Natural killer cell treated with Interleukin-12 subunit alpha and Interleukin-12 subunit beta and Interleukin-15 and Interleukin-18, amount 100 ng/mL, for 72 hours (primary cell): ENCODE results near the gene DOCK3. TPM values are rescaled to one million over a fixed set of nuclear protein-coding genes. Genes with fewer than 3 reads are reported as not detected.
"Not testable (repeated sequence)": the region's sequence is repeated elsewhere in the genome, so short reads cannot be mapped to it uniquely, and the experiment has no call there.

Experiments
- ATAC-seq, 2 donors: fragments of 150-1000 bp; cut with Tn5 transposase in 1 of 2; sonication (Bioruptor Pico), chemical (Tn5 transposase) in 1 of 2; 2 replicates each; pipeline ENCODE4 v1.10.0; 2021
- DNase-seq: peaks from one replicate; pipeline ENCODE4 v3.0.0; 2022; ENCODE audit warnings: low spot score
- H3K27ac Mint-ChIP-seq, 2 donors: 1 replicate in 1 of 2; 2 replicates in 1 of 2; pipeline ENCODE4 v1.8.0; 2022; ENCODE audit warnings: mixed read lengths in 2 of 2, mild to moderate bottlenecking in 1 of 2, moderate library complexity in 1 of 2
- H3K27me3 Mint-ChIP-seq, 2 donors: 1 replicate in 1 of 2; 2 replicates in 1 of 2; pipeline ENCODE4 v1.8.0; 2022; ENCODE audit warnings: mixed read lengths in 2 of 2
- H3K36me3 Mint-ChIP-seq: one replicate; pipeline ENCODE4 v1.8.0; 2022; ENCODE audit warnings: mixed read lengths
- H3K4me1 Mint-ChIP-seq, 2 donors: 1 replicate in 1 of 2; 2 replicates in 1 of 2; pipeline ENCODE4 v1.8.0; 2022; ENCODE audit warnings: low read depth in 2 of 2, mixed read lengths in 2 of 2, mild to moderate bottlenecking in 1 of 2
- H3K4me3 Mint-ChIP-seq: one replicate; pipeline ENCODE4 v1.8.0; 2022; ENCODE audit warnings: mixed read lengths
- H3K9me3 Mint-ChIP-seq: 2 replicates; pipeline ENCODE4 v1.8.0; 2022; ENCODE audit warnings: mixed read lengths
- total RNA-seq, 2 donors: library from RNA; stranded (reverse); gene quantifications; one replicate each; pipeline ENCODE4 v1.2.3, GENCODE V29; 2022

The DOCK3 gene
- total RNA-seq, 2 donors from 2014 or later: 1.3 to 4.5 TPM

DNA sequence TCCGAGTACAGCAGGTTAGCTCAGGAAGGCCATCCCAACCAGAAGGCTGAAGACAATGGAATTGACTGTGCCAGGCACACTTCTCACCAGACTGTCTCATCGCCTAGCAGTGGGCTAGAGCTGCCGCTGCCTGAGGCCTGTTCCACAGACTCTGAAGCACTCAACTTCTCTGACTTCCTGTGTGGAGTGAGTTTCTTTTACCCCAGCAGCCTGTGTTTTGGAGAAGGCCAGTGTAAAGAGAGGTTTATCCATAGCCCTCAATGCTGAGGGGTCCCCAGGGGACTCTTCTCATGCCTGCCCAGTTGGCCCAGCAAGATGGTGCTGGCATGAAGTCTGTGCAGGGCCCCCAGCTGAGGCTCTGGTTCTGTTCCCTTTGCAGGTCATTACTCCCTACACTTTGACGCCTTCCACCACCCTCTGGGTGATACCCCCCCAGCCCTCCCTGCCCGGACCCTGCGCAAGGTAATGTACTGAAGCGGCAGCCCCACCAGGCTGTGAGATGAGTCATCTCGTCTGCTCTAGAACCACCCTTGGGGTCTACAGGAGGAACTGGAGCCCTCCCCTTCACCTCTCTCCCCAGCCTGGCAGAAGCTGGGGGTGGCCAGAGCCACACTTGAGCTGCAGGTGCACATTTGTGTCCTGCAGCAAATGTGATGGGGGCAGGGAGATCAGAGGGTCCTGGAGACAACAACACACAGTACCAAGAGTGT is 705.2 kb downstream of the DOCK3 start:
- Mint-ChIP-seq H3K4me3 (no peak overlapping the region), H3K9me3 (no peaks in the 10 kb centered on the region), H3K36me3 (peaks cover 6% of the 10 kb centered on the region), H3K27ac (no peak overlapping the region), H3K27me3 (no peaks in the 10 kb centered on the region), H3K4me1 (peaks cover 9 to 15% of the 10 kb centered on the region in 2 donors)
- ATAC-seq (no peak), DNase-seq (no peak)

DNA sequence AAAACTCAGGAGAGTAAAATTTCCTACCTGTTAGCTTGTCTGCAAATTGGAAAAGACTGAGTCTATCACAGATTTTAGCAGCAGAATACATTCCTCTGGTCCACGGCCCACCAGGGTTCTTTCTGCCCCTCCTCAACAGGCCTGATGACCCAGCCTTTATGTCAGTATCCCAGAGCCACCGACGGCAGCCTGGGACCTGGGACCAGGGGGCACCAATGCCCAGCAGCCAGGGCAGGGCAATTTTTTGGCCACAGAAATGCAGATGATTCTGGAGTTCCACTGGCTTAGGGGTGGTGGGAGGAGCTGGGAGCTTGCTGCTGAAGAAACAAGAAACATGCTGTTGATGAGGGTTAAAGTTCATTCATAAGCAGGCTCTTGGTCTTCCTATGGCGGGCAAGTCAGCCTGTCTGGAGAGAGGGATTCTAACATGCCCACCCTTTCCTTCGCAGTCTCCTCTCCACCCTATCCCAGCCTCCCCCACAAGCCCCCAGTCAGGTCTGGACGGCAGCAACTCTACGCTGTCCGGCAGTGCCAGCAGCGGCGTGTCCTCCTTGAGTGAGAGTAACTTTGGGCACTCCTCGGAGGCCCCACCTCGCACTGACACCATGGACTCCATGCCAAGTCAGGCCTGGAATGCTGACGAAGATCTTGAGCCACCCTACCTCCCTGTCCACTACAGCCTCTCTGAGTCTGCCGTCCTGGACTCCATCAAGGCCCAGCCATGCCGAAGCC is 706.0 kb downstream of the DOCK3 start:
- Mint-ChIP-seq H3K9me3 (no peaks in the 10 kb centered on the region), H3K36me3 (peaks cover 6% of the 10 kb centered on the region), H3K4me1 (peaks cover 12 to 18% of the 10 kb centered on the region in 2 donors), H3K27me3 (no peaks in the 10 kb centered on the region), H3K27ac (no peak overlapping the region), H3K4me3 (no peak overlapping the region)
- ATAC-seq: no peak
- no peak for DNase-seq

DNA sequence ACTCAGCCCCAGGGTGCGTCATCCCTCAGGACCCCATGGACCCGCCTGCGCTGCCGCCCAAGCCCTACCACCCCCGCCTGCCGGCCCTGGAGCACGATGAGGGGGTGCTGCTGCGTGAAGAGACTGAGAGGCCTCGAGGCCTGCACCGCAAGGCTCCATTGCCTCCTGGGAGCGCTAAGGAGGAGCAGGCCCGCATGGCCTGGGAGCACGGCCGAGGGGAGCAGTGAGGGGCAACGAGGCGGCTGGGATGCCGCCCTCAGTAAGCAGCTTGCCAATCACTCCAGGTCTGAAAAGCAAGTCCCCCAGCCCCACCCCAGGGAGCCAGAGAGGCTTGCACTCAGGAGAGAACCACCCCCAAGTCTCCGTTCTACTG is 706.6 kb downstream of the DOCK3 start:
- no peak for DNase-seq

DNA sequence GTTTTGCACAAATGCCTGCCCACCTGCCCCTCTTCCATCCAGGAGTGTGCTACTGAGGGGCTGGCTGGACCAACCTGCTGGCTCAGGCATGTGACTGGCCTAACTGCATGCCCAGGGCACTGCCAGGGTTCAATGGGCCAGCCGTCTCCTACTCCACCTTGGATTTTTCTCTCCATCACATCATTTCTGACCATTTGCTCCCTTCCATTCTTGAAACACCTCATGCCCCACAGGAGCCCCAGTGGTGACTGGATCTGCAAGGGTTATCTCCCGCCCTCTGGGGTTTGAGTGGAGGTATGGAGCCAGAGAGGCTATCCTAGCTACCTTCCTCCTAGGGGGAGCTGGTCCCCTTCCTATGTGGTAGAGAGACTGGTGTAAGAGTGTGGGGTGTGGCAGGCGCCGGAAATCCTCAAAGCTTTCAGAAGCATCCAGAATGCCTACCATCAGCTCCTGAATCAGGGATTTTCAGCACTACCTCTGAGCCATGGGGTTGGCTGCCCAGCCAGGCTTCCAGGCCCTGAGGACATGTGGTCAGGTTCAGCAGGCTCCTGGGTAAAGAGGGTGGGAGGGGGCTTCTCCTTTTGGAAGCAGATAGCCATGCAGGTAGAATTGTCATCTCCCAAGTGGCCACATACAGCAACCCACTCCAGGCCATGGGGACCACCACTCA is 707.5 kb downstream of the DOCK3 start:
- H3K27me3 Mint-ChIP-seq: no peaks in the 10 kb centered on the region
- ATAC-seq: no peak
- H3K4me3 Mint-ChIP-seq: no peak overlapping the region
- no peak overlapping the region for H3K27ac Mint-ChIP-seq
- no peak for DNase-seq
- peaks cover 24 to 29% of the 10 kb centered on the region in 2 donors for H3K4me1 Mint-ChIP-seq
- no peaks in the 10 kb centered on the region for H3K9me3 Mint-ChIP-seq
- H3K36me3 Mint-ChIP-seq: peaks cover 15% of the 10 kb centered on the region

More for the DNA sequence above, 706.6 kb downstream of the DOCK3 start:
- peaks cover 10% of the 10 kb centered on the region for H3K36me3 Mint-ChIP-seq
- H3K4me3 Mint-ChIP-seq: no peak overlapping the region
- no peak overlapping the region for H3K27ac Mint-ChIP-seq
- no peaks in the 10 kb centered on the region for H3K9me3 Mint-ChIP-seq
- no peak for ATAC-seq
- H3K4me1 Mint-ChIP-seq: peaks cover 18 to 23% of the 10 kb centered on the region in 2 donors
- H3K27me3 Mint-ChIP-seq: no peaks in the 10 kb centered on the region

DNA sequence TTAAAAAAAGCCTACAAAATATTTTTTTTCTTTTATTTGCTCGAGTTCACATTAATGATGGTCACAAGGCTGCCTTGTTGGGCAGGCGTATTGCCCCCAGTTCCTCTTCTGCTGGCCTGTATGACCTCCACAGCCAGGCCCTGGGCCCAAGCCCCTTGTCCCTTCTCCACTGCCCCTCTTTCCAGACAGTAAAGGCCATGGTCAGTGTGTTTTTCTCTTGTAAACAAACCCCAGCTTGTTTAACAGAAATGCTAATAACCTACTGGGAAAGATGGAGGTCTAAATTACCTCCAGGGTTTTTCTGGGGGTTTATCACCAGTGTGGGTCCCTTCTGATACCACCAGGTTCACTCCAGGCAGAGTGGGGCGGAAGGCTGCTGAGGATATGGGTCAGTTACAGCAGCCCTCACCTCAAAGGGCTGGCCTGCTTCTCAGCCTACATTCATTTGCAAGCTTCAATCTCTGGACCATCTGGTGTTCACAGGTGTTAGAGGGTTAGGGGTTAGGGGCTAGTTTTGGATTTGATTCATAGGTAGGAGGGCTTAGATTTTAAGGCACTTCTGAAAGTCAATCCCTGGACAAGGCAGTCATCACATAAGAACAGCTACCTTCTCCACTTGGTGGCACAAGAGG is 708.3 kb downstream of the DOCK3 start:
- H3K27me3 Mint-ChIP-seq: no peaks in the 10 kb centered on the region
- H3K4me1 Mint-ChIP-seq: peaks cover 30 to 36% of the 10 kb centered on the region in 2 donors
- no peak for ATAC-seq
- H3K4me3 Mint-ChIP-seq: peak overlapping the region; percentile 99
- no peak for DNase-seq
- peaks cover 22% of the 10 kb centered on the region for H3K36me3 Mint-ChIP-seq
- no peaks in the 10 kb centered on the region for H3K9me3 Mint-ChIP-seq
- peak overlapping the region; percentile 99 to 100 for H3K27ac Mint-ChIP-seq

DNA sequence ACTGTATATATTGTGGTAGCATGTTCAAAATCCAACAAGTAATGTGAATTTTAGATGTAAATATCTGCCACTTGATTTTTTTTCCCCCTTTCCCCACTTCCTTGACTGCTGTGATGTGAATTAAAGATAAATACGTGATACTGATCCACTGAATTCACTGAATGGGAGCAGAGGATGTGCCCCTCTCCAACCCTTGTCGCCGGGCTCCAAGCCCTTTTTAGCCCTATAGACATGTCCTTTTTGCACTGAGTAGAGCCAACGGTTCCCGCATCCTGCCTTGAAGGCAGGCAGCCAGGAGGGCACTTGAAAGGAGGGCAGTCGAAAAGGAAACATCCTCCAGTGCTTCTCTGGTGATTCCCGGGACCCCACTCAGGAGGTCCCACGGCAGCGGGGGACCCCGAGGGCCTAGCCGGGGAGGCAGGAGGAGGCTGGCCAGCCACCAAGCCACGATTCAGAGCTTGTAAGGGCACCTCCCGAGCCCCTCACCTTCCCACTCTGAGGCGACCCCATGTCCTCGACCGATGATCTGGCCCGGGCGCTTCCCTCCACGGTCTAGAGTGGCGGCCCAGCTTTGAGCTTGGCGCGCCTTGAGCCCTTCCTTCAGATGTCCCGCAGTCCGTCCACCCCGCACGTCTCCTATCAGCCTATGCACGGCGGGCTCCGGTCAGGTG is 709.5 kb downstream of the DOCK3 start:
- ATAC-seq (peak; percentile 20 to 34), DNase-seq (peak; percentile 68)
- Mint-ChIP-seq H3K9me3 (no peaks in the 10 kb centered on the region), H3K36me3 (peaks cover 23% of the 10 kb centered on the region), H3K27ac (peak overlapping the region; percentile 99 to 100), H3K27me3 (no peaks in the 10 kb centered on the region), H3K4me3 (peak overlapping the region; percentile 99), H3K4me1 (peaks cover 36 to 41% of the 10 kb centered on the region in 2 donors)

DNA sequence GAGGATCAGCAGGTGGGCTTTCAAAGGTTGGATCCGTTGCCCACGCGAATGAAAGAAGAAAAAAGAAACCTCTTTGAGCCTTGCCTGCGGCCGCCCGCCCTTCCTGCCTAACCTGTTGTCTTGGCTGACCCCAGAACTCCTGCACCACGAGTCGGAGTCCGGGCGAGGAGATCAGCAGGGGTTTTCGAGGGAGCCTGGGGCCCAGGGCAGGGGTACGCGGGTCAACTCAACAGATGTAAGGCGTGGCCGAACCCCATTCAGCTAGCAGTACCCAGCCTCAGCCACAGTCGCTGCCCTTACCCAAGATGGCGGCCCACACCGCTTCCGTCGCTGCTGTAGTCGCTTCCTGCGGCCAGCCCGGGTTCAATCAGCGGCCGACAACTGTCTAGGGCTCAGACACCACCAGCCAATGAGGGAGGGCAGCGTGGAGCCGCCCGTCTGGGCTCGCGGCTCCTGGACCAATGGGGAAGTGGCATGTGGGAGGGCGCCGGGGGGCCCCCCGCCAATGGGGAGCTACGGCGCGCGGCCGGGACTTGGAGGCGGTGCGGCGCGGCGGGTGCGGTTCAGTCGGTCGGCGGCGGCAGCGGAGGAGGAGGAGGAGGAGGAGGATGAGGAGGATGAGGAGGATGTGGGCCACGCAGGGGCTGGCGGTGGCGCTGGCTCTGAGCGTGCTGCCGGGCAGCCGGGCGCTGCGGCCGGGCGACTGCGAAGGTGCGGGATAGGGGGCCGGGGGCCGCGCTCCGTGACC is 710.2 kb downstream of the DOCK3 start, which contains the start of gene MANF:
Gene MANF, plus strand, starts transcription at position 566 of the 748 bp plus-strand sequence. Its CDS starts 52 bp downstream, at position 618.
- ATAC-seq: peak; percentile 98 to 99
- H3K9me3 Mint-ChIP-seq: no peaks in the 10 kb centered on the region
- no peaks in the 10 kb centered on the region for H3K27me3 Mint-ChIP-seq
- peak within 1 kb of the TSS; percentile 99 to 100 for H3K27ac Mint-ChIP-seq
- peaks cover 42 to 48% of the 10 kb centered on the region in 2 donors for H3K4me1 Mint-ChIP-seq
- H3K4me3 Mint-ChIP-seq: peak within 1 kb of the TSS; percentile 99
- peak; percentile 99 for DNase-seq
- peaks cover 23% of the 10 kb centered on the region for H3K36me3 Mint-ChIP-seq

DNA sequence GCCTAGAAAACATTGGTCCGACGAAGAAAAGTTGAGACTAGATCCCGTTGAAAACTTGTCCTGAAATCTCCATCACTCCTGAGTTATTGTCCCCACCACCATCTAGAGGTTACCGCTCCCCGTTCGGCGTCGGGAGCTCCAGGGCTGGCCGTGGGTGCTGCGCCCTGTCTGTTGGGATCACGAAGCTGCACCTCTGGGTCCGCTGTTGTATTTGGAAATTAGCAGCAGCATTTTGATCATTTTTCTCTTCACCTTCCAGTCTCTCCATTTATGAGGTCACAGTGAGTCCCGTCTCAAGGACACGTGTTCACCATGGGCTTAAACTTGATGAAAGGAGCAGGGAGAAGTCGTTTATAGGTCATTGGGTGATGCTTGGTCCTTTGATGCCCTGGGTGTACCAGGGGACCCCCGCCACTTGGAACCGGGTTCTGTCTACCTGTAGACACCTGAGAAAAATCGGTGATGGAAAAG is 710.9 kb downstream of the DOCK3 start:
- peak overlapping the region; percentile 99 for H3K4me3 Mint-ChIP-seq
- DNase-seq: no peak
- peaks cover 48 to 55% of the 10 kb centered on the region in 2 donors for H3K4me1 Mint-ChIP-seq

DNA sequence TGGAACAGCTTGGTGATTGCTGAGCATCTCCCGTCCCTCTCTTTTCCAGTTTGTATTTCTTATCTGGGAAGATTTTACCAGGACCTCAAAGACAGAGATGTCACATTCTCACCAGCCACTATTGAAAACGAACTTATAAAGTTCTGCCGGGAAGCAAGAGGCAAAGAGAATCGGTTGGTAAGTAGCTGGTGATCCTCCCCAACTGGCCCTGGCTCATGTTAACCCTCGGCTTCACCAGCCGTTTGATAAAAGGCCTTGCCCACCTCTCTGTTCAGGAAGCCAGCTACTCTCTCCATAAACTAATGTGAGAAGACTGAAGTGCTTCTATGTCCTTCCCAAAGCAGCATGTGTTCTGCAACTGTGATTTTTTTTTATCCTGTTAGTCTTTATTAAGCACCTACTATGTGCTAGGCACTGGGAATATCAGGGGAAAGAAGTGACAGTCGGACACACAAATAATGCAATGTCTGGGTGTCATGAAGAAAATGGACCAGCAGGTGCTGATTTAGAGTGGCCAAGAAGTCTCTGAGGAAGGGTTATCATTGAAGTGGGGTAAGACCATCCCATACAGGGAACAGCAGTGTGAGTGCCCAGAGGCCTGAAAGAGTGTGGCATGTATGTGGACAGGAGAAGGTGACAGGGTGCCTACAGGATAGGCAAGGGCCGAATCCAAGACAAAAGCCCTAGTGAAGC is 711.6 kb downstream of the DOCK3 start:
- no peak for DNase-seq
- no peaks in the 10 kb centered on the region for H3K27me3 Mint-ChIP-seq
- H3K9me3 Mint-ChIP-seq: no peaks in the 10 kb centered on the region
- H3K27ac Mint-ChIP-seq: peak overlapping the region; percentile 99 to 100
- peak overlapping the region; percentile 99 for H3K4me3 Mint-ChIP-seq
- ATAC-seq: no peak
- H3K4me1 Mint-ChIP-seq: peaks cover 50 to 57% of the 10 kb centered on the region in 2 donors
- peaks cover 23% of the 10 kb centered on the region for H3K36me3 Mint-ChIP-seq

More for the DNA sequence above, 710.9 kb downstream of the DOCK3 start:
- peaks cover 23% of the 10 kb centered on the region for H3K36me3 Mint-ChIP-seq
- ATAC-seq: no peak
- no peaks in the 10 kb centered on the region for H3K27me3 Mint-ChIP-seq
- peak overlapping the region; percentile 99 to 100 for H3K27ac Mint-ChIP-seq
- no peaks in the 10 kb centered on the region for H3K9me3 Mint-ChIP-seq

DNA sequence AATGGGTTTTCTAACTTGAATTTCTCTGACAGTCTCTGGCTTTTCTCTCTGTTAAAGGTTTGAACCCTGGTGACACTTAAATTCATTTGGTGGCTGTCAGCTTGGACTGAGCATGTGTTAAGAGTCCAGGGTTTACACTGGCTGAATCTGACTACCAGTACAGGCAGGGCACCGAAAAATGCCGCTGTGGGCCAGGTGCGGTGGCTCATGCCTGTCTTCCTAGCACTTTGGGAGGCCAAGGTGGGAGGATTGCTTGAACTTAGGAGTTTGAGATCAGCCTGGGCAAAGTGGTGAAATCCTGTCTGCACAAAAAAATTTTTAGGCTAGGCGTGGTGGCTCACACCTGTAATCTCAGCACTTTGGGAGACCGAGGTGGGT is 712.1 kb downstream of the DOCK3 start:
- Mint-ChIP-seq H3K27me3 (no peaks in the 10 kb centered on the region), H3K36me3 (peaks cover 23% of the 10 kb centered on the region), H3K4me3 (peak overlapping the region; percentile 99), H3K4me1 (peaks cover 50 to 57% of the 10 kb centered on the region in 2 donors), H3K27ac (peak overlapping the region; percentile 99 to 100), H3K9me3 (no peaks in the 10 kb centered on the region)
- no peak for ATAC-seq
- no peak for DNase-seq

DNA sequence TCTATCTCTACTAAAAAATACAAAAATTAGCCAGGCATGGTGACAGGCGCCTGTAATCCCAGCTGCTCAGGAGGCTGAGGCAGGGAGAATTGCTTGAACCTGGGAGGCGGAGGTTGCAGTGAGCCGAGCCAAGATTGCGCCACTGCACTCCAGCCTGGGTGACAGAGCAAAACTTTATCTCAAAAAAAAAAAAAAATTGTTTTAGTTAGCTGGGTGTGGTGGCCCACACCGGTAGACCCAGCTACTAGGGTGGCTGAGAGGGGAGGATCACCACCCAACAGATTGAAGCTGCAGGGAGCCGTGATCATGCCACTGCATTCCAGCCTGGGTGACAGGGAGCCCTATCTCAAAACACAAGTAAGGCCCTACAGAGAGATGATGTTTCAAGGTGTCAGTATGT is 712.6 kb downstream of the DOCK3 start:
- Mint-ChIP-seq H3K27ac (peak overlapping the region; percentile 64 to 99), H3K36me3 (peaks cover 23% of the 10 kb centered on the region), H3K4me1 (peaks cover 50 to 57% of the 10 kb centered on the region in 2 donors), H3K4me3 (peak overlapping the region; percentile 99)
- ATAC-seq, H3K9me3 Mint-ChIP-seq, DNase-seq, H3K27me3 Mint-ChIP-seq: not testable (repeated sequence)
